ENCODE data around the gene C9orf43.
"Not testable (repeated sequence)": the region's sequence is repeated elsewhere in the genome, so short reads cannot be mapped to it uniquely, and the experiment has no call there.

Gene C9orf43

GRCh38 chr9:113373256-113373655 is 37.3 kb upstream of the C9orf43 start:
- H3K9me3 ChIP-seq (ENCODE audit: severe bottlenecking) = no peaks in the 10 kb centered on the region
- H3K4me3 ChIP-seq (ENCODE audit: severe bottlenecking) = no peak overlapping the region
- no peaks in the 10 kb centered on the region for H3K4me1 ChIP-seq (ENCODE audit: insufficient read depth, poor library complexity, severe bottlenecking)
- no peaks in the 10 kb centered on the region for H3K36me3 ChIP-seq (ENCODE audit: low read depth)
- no peaks in the 10 kb centered on the region for H3K27me3 ChIP-seq (ENCODE audit: insufficient read depth, poor library complexity, severe bottlenecking)
- DNase-seq (ENCODE audit: low spot score) = no peak
- no peak for ATAC-seq (ENCODE audit: low read depth)
- H3K27ac ChIP-seq (ENCODE audit: poor library complexity, severe bottlenecking) = no peak overlapping the region
- TF ChIP-seq, protein P1, sequence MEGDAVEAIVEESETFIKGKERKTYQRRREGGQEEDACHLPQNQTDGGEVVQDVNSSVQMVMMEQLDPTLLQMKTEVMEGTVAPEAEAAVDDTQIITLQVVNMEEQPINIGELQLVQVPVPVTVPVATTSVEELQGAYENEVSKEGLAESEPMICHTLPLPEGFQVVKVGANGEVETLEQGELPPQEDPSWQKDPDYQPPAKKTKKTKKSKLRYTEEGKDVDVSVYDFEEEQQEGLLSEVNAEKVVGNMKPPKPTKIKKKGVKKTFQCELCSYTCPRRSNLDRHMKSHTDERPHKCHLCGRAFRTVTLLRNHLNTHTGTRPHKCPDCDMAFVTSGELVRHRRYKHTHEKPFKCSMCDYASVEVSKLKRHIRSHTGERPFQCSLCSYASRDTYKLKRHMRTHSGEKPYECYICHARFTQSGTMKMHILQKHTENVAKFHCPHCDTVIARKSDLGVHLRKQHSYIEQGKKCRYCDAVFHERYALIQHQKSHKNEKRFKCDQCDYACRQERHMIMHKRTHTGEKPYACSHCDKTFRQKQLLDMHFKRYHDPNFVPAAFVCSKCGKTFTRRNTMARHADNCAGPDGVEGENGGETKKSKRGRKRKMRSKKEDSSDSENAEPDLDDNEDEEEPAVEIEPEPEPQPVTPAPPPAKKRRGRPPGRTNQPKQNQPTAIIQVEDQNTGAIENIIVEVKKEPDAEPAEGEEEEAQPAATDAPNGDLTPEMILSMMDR (IDR thresholded peaks at IDR 0.05; ENCODE audit: poor library complexity, severe bottlenecking) = no peak

DNA sequence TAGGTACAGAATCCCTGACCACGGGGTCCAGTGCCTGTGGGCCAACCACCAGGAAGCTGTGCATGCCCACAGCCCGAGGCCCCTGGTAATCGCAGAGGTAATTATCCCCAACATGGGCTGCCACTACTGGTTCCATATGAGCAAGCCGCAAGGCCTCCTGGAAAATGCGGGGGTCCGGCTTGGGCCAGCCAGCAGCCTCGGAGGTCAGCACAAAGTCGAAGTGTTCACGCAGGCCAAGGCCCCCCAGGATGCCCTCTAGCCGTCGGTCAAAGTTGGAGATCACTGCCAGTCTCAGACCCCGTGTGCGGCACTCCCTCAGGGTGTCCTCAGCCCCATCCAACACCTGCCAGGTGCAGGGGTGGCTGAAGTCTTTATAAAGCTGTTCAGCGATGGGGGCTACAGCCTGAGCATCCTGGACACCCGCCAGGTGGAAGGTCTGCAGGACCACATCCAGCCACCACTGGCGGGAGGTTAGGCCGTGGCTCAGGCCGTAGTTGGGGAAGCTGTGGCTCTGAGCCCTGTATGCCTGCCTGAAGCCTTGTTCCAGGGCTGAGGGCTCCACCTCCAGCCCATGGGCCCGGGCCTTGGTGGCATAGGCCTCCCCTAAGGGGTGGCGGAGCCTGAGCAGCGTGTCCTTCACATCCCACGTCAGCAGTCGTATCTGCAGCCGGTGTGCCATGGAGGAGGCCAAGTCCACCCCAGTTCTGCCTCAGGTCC is 36.7 kb upstream of the C9orf43 start:
- Histone ChIP-seq H3K27me3 (ENCODE audit: insufficient read depth, poor library complexity, severe bottlenecking) (no peaks in the 10 kb centered on the region), H3K4me1 (ENCODE audit: insufficient read depth, poor library complexity, severe bottlenecking) (no peaks in the 10 kb centered on the region), H3K27ac (ENCODE audit: poor library complexity, severe bottlenecking) (no peak overlapping the region), H3K9me3 (ENCODE audit: severe bottlenecking) (no peaks in the 10 kb centered on the region), H3K4me3 (ENCODE audit: severe bottlenecking) (no peak overlapping the region), H3K36me3 (ENCODE audit: low read depth) (no peaks in the 10 kb centered on the region)
- TF ChIP-seq, protein P1 (IDR thresholded peaks at IDR 0.05; ENCODE audit: poor library complexity, severe bottlenecking) = no peak
- ATAC-seq (ENCODE audit: low read depth) (no peak), DNase-seq (ENCODE audit: low spot score) (no peak)

DNA sequence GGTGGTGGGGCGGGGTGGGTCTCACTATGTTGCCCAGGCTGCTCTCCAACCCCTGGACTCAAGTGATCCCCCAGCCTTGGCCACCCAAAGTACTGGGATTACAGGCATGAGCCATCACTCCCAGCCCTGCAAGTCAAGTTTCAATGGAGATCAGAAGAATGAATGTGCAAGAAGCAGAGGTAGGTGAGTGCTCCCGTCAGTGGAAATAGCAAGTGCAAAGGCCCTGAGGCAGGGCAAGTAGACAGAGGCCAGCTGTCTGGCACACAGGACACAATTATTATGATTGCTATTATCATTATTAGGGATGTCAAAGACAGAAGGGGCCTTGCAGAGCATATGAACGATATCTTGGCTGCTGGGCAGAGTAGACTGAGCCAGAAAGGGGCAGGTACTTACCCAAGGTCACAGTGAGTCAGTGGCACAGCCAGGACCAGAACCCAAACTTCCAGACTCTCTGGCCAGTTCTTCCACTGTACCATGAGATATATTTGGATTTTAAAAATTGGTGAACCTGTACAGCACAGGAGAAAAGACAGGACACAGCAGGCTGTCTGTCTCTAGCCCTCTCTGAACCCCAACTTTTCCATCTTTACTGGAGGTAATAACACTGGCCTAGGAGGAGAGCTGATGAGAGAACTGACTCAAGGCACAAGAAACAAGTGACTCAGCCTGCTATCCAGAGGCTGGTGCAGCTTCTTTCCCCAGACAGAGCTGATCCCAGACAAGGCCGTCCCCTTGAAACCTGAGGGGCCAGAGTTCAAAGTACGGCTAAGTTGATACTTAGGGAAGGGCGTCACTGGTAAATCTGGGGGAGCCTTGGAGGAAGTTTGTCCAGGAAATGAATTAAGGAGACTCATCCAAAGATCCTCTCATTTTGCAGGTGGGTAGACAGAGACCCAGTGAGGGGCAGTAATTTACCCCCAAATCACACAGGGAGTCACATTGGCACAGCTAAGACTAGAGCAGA is 35.2 kb upstream of the C9orf43 start:
- Histone ChIP-seq H3K27me3 (ENCODE audit: insufficient read depth, poor library complexity, severe bottlenecking) (no peaks in the 10 kb centered on the region), H3K4me1 (ENCODE audit: insufficient read depth, poor library complexity, severe bottlenecking) (no peaks in the 10 kb centered on the region), H3K36me3 (ENCODE audit: low read depth) (no peaks in the 10 kb centered on the region), H3K9me3 (ENCODE audit: severe bottlenecking) (no peaks in the 10 kb centered on the region), H3K4me3 (ENCODE audit: severe bottlenecking) (no peak overlapping the region), H3K27ac (ENCODE audit: poor library complexity, severe bottlenecking) (no peak overlapping the region)
- no peak for ATAC-seq (ENCODE audit: low read depth)
- DNase-seq (ENCODE audit: low spot score) = no peak
- TF ChIP-seq, protein P1 (IDR thresholded peaks at IDR 0.05; ENCODE audit: poor library complexity, severe bottlenecking) = no peak

DNA sequence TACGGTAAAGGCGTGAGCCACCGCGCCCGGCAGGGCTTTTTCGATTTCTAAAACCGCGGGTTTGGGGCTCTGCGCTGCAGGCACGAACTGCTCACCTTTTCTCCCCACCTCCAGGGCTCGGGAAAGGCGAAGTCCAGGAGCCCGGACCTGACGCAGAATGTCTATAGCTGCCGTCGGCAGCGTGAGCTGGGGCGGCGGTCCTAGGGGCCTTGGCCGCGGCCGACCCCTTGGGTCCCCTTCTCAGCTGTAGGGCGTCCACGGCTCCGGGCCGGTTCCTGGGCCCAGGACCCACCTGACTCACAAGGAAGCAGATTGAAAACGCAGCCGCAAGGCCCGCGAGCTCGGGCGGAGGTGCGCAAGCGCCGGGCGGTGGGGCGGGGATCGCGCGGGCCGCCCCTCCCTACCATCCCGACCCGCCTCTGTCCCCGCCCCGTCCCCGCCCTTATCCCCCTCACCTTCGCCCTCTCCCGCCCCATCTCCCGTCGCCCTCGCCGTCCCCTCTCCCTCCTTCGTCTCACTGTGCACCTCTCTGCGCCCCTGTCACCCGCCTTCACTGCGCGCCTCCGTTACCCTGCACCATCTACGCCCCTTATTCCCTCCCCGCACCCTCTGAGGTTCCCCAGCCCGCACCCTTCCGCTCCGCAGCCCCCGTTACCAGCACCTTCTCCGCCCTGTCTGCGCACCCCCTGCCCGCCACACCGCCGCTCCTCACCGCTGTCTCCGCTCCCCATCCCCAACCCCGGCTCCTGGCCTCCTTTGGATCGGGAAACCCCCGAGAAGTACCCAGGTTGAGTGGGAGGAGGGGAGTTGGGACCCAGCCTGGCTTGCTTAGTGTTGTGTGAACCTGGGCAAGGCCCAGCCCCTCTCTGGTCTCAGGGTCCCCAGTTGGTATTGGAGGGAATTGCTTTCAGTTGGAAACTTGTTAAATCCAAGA is 33.6 kb upstream of the C9orf43 start, which contains the start of gene HDHD3:
TSS of gene HDHD3 (minus strand) at position 353 of the 934 bp plus-strand sequence. CDS start 2,632 bp downstream, outside the sequence.
- Histone ChIP-seq H3K4me1 (ENCODE audit: insufficient read depth, poor library complexity, severe bottlenecking) (no peaks in the 10 kb centered on the region), H3K36me3 (ENCODE audit: low read depth) (no peaks in the 10 kb centered on the region), H3K9me3 (ENCODE audit: severe bottlenecking) (no peaks in the 10 kb centered on the region), H3K27ac (ENCODE audit: poor library complexity, severe bottlenecking) (peak within 1 kb of the TSS; percentile 39), H3K27me3 (ENCODE audit: insufficient read depth, poor library complexity, severe bottlenecking) (no peaks in the 10 kb centered on the region), H3K4me3 (ENCODE audit: severe bottlenecking) (peak within 1 kb of the TSS; percentile 67)
- ATAC-seq (ENCODE audit: low read depth) (peak; percentile 94), DNase-seq (ENCODE audit: low spot score) (no peak)
- TF ChIP-seq, protein P1 (IDR thresholded peaks at IDR 0.05; ENCODE audit: poor library complexity, severe bottlenecking) = no peak

DNA sequence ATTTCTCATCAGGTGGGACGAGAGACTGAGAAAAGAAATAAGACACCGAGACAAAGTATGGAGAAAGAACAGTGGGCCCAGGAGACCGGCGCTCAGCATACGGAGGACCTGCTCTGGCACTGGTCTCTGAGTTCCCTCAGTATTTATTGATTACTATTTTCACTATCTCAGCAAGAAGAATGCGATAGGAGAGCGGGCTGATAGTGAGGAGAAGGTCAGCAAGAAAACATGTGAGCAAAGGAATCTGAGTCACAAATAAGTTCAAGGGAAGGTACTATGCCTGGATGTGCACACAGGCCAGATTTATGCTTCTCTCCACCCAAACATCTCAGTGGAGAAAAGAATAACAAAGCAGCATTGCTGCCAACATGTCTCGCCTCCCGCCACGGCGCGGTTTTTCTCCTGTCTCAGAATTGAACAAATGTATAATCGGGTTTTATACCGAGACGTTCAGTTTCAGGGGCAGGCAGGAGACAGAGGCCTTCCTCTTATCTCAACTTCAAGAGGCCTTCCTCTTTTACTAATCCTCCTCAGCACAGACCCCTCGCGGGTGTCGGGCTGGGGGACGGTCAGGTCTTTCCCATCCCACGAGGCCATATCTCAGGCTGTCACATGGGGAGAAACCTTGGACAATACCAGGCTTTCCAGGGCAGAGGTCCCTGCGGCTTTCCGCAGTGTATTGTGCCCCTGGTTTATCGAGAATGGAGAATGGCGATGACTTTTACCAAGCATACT is 31.3 kb upstream of the C9orf43 start:
- not testable (repeated sequence) for H3K36me3 ChIP-seq (ENCODE audit: low read depth); H3K27me3 ChIP-seq (ENCODE audit: insufficient read depth, poor library complexity, severe bottlenecking); H3K9me3 ChIP-seq (ENCODE audit: severe bottlenecking); H3K4me3 ChIP-seq (ENCODE audit: severe bottlenecking); H3K27ac ChIP-seq (ENCODE audit: poor library complexity, severe bottlenecking); DNase-seq (ENCODE audit: low spot score); ATAC-seq (ENCODE audit: low read depth); H3K4me1 ChIP-seq (ENCODE audit: insufficient read depth, poor library complexity, severe bottlenecking)

GRCh38 chr9:113379829-113380210 is 30.7 kb upstream of the C9orf43 start:
- ATAC-seq (ENCODE audit: low read depth); H3K9me3 ChIP-seq (ENCODE audit: severe bottlenecking); DNase-seq (ENCODE audit: low spot score); H3K36me3 ChIP-seq (ENCODE audit: low read depth); H3K27ac ChIP-seq (ENCODE audit: poor library complexity, severe bottlenecking); H3K27me3 ChIP-seq (ENCODE audit: insufficient read depth, poor library complexity, severe bottlenecking); H3K4me3 ChIP-seq (ENCODE audit: severe bottlenecking); H3K4me1 ChIP-seq (ENCODE audit: insufficient read depth, poor library complexity, severe bottlenecking): not testable (repeated sequence)
